Mesendoderm (in vitro differentiated cells): ENCODE results near the gene CALD1.

Source experiments
- DNase-seq: peaks from one replicate; pipeline ENCODE4 v3.0.0; 2013
- H2AK5ac ChIP-seq: 2 replicates; pipeline ENCODE4 v1.6.1; 2013; ENCODE audit warnings: low read length, inconsistent platforms
- H2BK120ac ChIP-seq: 2 replicates; pipeline ENCODE4 v1.6.1; 2013; ENCODE audit warnings: low read depth, mild to moderate bottlenecking, low read length, moderate library complexity, mixed read lengths
- H2BK15ac ChIP-seq: replicated peaks from 2 replicates; pipeline ENCODE4 v1.6.1; 2013; ENCODE audit warnings: low read depth, mild to moderate bottlenecking, moderate library complexity
- H2BK5ac ChIP-seq: 2 replicates; pipeline ENCODE4 v1.6.1; 2013; ENCODE audit warnings: low read length, inconsistent platforms
- H3K18ac ChIP-seq: 2 replicates; pipeline ENCODE4 v1.6.1; 2013; ENCODE audit warnings: mild to moderate bottlenecking, low read length, mixed read lengths
- H3K23ac ChIP-seq: one replicate; pipeline ENCODE4 v1.6.1; 2013; ENCODE audit warnings: low read length
- H3K27ac ChIP-seq: 2 replicates; pipeline ENCODE4 v1.5.1; 2013; ENCODE audit warnings: low read depth, mild to moderate bottlenecking, inconsistent platforms, low read length, moderate library complexity
- H3K27me3 ChIP-seq: 2 replicates; pipeline ENCODE4 v1.6.1; 2013; ENCODE audit warnings: low read length, control low read depth, mild to moderate bottlenecking, inconsistent platforms; ENCODE audit not compliant: insufficient read depth, poor library complexity
- H3K36me3 ChIP-seq: 2 replicates; pipeline ENCODE4 v1.6.1; 2013; ENCODE audit warnings: low read length, inconsistent platforms; ENCODE audit not compliant: control insufficient read depth, insufficient read depth
- H3K4ac ChIP-seq: one replicate; pipeline ENCODE4 v1.6.1; 2013; ENCODE audit warnings: low read depth, mild to moderate bottlenecking, low read length, moderate library complexity
- H3K4me1 ChIP-seq: 2 replicates; pipeline ENCODE4 v1.6.1; 2013; ENCODE audit warnings: low read depth, low read length, inconsistent platforms; ENCODE audit not compliant: control insufficient read depth
- H3K4me2 ChIP-seq: 2 replicates; pipeline ENCODE4 v1.6.1; 2013; ENCODE audit warnings: low read length
- H3K4me3 ChIP-seq: 2 replicates; pipeline ENCODE4 v1.5.1; 2013; ENCODE audit warnings: mild to moderate bottlenecking, low read length
- H3K56ac ChIP-seq: one replicate; pipeline ENCODE4 v1.6.1; 2013; ENCODE audit warnings: low read length
- H3K79me1 ChIP-seq: 2 replicates; pipeline ENCODE4 v1.6.1; 2013; ENCODE audit warnings: low read length, inconsistent platforms
- H3K79me2 ChIP-seq: 2 replicates; pipeline ENCODE4 v1.6.1; 2013; ENCODE audit warnings: mild to moderate bottlenecking, low read length; ENCODE audit not compliant: control insufficient read depth, insufficient read depth
- H3K9ac ChIP-seq: 2 replicates; pipeline ENCODE4 v1.6.1; 2013; ENCODE audit warnings: low read length, inconsistent platforms
- H4K5ac ChIP-seq: one replicate; pipeline ENCODE4 v1.6.1; 2013; ENCODE audit warnings: low read length
- H4K8ac ChIP-seq: one replicate; pipeline ENCODE4 v1.6.1; 2013; ENCODE audit warnings: low read depth, mild to moderate bottlenecking, control low read depth, low read length, moderate library complexity
- WGBS: extraction: QIAGEN DNeasy Blood & Tissue Kit; methylation state at CpG from one replicate; pipeline ENCODE4 v1.1.7; 2013; ENCODE audit warnings: low lambda C conversion rate, missing lambda C conversion rate; ENCODE audit not compliant: insufficient coverage; ENCODE audit errors: extremely low coverage; 5-methylcytosine and 5-hydroxymethylcytosine counted together

CALD1 gene

GRCh38 chr7:134903073-134903790, 123.8 kb downstream of the CALD1 start:
- Histone ChIP-seq H2BK15ac (no peak overlapping the region), H4K8ac (no peak overlapping the region), H3K79me1 (peaks cover 21% of the 10 kb centered on the region), H3K4ac (no peak overlapping the region), H3K56ac (no peak overlapping the region), H3K4me3 (no peak overlapping the region), H2BK120ac (no peak overlapping the region), H3K23ac (no peak overlapping the region), H2BK5ac (no peak overlapping the region), H3K27ac (no peak overlapping the region), H3K36me3 (no peaks in the 10 kb centered on the region), H3K9ac (no peak overlapping the region), H3K4me2 (no peak overlapping the region), H4K5ac (no peak overlapping the region), H3K79me2 (peaks cover 9% of the 10 kb centered on the region), H3K27me3 (no peaks in the 10 kb centered on the region), H3K4me1 (no peaks in the 10 kb centered on the region), H3K18ac (no peak overlapping the region), H2AK5ac (no peak overlapping the region)
- WGBS: no CpG with 5 or more reads among the region's 5 CpGs
- DNase-seq: no peak

DNA sequence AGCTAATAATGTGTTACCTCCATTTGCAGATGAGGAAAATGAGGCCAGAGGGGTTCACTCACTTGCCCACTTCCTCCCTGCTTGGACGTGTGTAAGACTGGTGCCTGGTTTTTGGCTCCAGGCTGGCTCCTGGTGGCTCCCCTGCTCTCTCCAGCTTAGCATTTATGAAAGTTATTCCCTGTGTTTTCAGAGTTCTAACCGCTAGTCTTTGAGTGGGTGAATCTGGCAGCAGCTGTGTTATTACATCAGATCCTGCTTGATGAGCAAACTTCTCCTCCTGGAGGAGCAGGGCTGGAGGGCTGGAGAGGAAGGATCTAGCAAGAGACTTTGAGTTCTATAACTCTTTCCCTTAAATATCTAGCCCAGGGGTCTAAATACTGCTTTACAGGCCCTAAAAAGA, 125.9 kb downstream of the CALD1 start:
- Histone ChIP-seq H4K8ac (no peak overlapping the region), H3K9ac (no peak overlapping the region), H3K27me3 (no peaks in the 10 kb centered on the region), H3K79me2 (peaks cover 9% of the 10 kb centered on the region), H2AK5ac (no peak overlapping the region), H2BK120ac (no peak overlapping the region), H3K4me1 (no peaks in the 10 kb centered on the region), H3K79me1 (peaks cover 17% of the 10 kb centered on the region), H4K5ac (no peak overlapping the region), H3K27ac (no peak overlapping the region), H2BK5ac (no peak overlapping the region), H3K23ac (no peak overlapping the region), H3K4ac (no peak overlapping the region), H3K18ac (no peak overlapping the region), H2BK15ac (no peak overlapping the region), H3K4me2 (no peak overlapping the region), H3K56ac (no peak overlapping the region), H3K36me3 (no peaks in the 10 kb centered on the region), H3K4me3 (no peak overlapping the region)
- no CpG with 5 or more reads among the region's 2 CpGs for WGBS
- DNase-seq: no peak

DNA sequence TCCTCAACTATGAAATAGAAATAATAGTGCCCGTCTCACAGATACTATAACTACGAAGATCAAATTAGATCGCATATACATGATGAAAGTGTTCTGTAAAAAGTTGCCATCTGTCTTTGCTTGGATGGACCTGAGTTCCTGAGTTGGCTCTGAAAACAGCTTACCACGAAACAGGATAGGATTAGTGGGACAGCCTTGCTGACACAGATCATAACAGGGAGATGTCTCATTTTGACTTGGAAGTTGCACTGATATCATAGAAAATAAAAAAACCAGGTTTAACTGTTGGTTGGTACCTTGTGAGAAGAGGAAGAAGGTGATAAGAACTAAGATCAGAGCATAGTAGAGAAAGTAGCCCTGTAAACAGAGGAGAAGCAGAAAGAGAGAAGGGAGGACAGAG, 127.6 kb downstream of the CALD1 start:
- Histone ChIP-seq H3K18ac (no peak overlapping the region), H2AK5ac (no peak overlapping the region), H3K79me2 (peaks cover 10% of the 10 kb centered on the region), H2BK5ac (no peak overlapping the region), H3K4me2 (no peak overlapping the region), H3K27ac (no peak overlapping the region), H3K56ac (no peak overlapping the region), H4K5ac (no peak overlapping the region), H3K27me3 (no peaks in the 10 kb centered on the region), H3K4me1 (no peaks in the 10 kb centered on the region), H4K8ac (no peak overlapping the region), H3K79me1 (peaks cover 16% of the 10 kb centered on the region), H3K4ac (no peak overlapping the region), H2BK120ac (no peak overlapping the region), H3K36me3 (no peaks in the 10 kb centered on the region), H3K4me3 (no peak overlapping the region), H3K23ac (no peak overlapping the region), H3K9ac (no peak overlapping the region), H2BK15ac (no peak overlapping the region)
- no CpG with 5 or more reads among the region's 4 CpGs for WGBS
- no peak for DNase-seq

- Histone ChIP-seq H3K79me1 (peaks cover 16% of the 10 kb centered on the region), H2BK5ac (no peak overlapping the region), H3K4me1 (no peaks in the 10 kb centered on the region), H4K8ac (no peak overlapping the region), H3K23ac (no peak overlapping the region), H2AK5ac (no peak overlapping the region), H4K5ac (no peak overlapping the region), H3K18ac (no peak overlapping the region), H3K4ac (no peak overlapping the region), H3K9ac (no peak overlapping the region), H3K4me3 (no peak overlapping the region), H3K27me3 (no peaks in the 10 kb centered on the region), H3K79me2 (peaks cover 10% of the 10 kb centered on the region), H2BK120ac (no peak overlapping the region), H3K56ac (no peak overlapping the region), H2BK15ac (no peak overlapping the region), H3K36me3 (no peaks in the 10 kb centered on the region), H3K27ac (no peak overlapping the region), H3K4me2 (no peak overlapping the region)
- WGBS: no CpG with 5 or more reads among the region's 6 CpGs
- no peak for DNase-seq
These were observed 128.2 kb downstream of the CALD1 start for GRCh38 chr7:134907639-134908038.

GRCh38 chr7:134908289-134908688, 128.9 kb downstream of the CALD1 start:
- no CpG with 5 or more reads among the region's 3 CpGs for WGBS
- Histone ChIP-seq H3K36me3 (no peaks in the 10 kb centered on the region), H3K27ac (no peak overlapping the region), H3K23ac (no peak overlapping the region), H3K4me3 (no peak overlapping the region), H3K4me1 (no peaks in the 10 kb centered on the region), H3K18ac (no peak overlapping the region), H3K4me2 (no peak overlapping the region), H3K79me1 (peaks cover 16% of the 10 kb centered on the region), H4K5ac (no peak overlapping the region), H4K8ac (no peak overlapping the region), H3K9ac (no peak overlapping the region), H2AK5ac (no peak overlapping the region), H2BK5ac (no peak overlapping the region), H2BK120ac (no peak overlapping the region), H2BK15ac (no peak overlapping the region), H3K56ac (no peak overlapping the region), H3K79me2 (peaks cover 10% of the 10 kb centered on the region), H3K27me3 (no peaks in the 10 kb centered on the region), H3K4ac (no peak overlapping the region)
- DNase-seq: no peak
